Common myeloid progenitor, CD34-positive (primary cell): ENCODE results near the gene MON2.

Experiments
- CTCF ChIA-PET: fragments of 350-600 bp; sonication (Branson Sonifier 250); formaldehyde crosslinking; loops from one replicate; lab custom pipeline; 2021; ENCODE audit warnings: antibody characterized with exemption; lab: Charles Lee
- POLR2A ChIA-PET: fragments of 350-600 bp; sonication (Branson Sonifier 250); formaldehyde crosslinking; loops from one replicate; lab custom pipeline; 2021; ENCODE audit warnings: antibody characterized with exemption; lab: Charles Lee
- DNase-seq, 3 donors: peaks; one replicate each; pipeline versions ENCODE4 v3.0.0 to v3.0.0-alpha.2; 2013
- H3K27ac ChIP-seq, 2 experiments: 1 replicate in 1 of 2; 2 replicates in 1 of 2; pipeline ENCODE4 v1.7.0; 2013; ENCODE audit warnings: inconsistent platforms in 2 of 2, low read length in 2 of 2, mild to moderate bottlenecking in 2 of 2, low read depth in 1 of 2, moderate library complexity in 1 of 2; ENCODE audit not compliant: severe bottlenecking in 2 of 2, insufficient read depth in 1 of 2, poor library complexity in 1 of 2
- H3K27me3 ChIP-seq, 5 experiments: replicated peaks in 2 of 5; 1 replicate in 3 of 5; 2 replicates in 2 of 5; pipeline versions ENCODE4 v1.6.1 to v1.7.0; 2013; ENCODE audit warnings: low read length in 4 of 5, mild to moderate bottlenecking in 2 of 5, moderate library complexity in 2 of 5, inconsistent platforms in 1 of 5; ENCODE audit not compliant: insufficient read depth in 5 of 5, control insufficient read depth in 4 of 5
- H3K36me3 ChIP-seq, 4 experiments: 1 replicate in 2 of 4; 2 replicates in 2 of 4; pipeline versions ENCODE4 v1.6.1 to v1.7.0; 2013; ENCODE audit warnings: low read length in 3 of 4, control low read depth in 1 of 4, mild to moderate bottlenecking in 1 of 4; ENCODE audit not compliant: control insufficient read depth in 4 of 4, insufficient read depth in 4 of 4
- H3K4me1 ChIP-seq, 4 experiments: 1 replicate in 3 of 4; 2 replicates in 1 of 4; pipeline versions ENCODE4 v1.6.1 to v1.7.1; 2013; ENCODE audit warnings: low read length in 3 of 4, mild to moderate bottlenecking in 3 of 4, control low read depth in 1 of 4, inconsistent platforms in 1 of 4, moderate library complexity in 1 of 4; ENCODE audit not compliant: control insufficient read depth in 4 of 4, insufficient read depth in 4 of 4; ENCODE audit errors: control extremely low read depth in 1 of 4
- H3K4me3 ChIP-seq, 7 experiments: 1 replicate in 4 of 7; 2 replicates in 3 of 7; pipeline versions ENCODE4 v1.5.1 to v1.7.0; 2013; ENCODE audit warnings: mild to moderate bottlenecking in 7 of 7, low read length in 6 of 7, moderate library complexity in 6 of 7, inconsistent platforms in 2 of 7, low read depth in 2 of 7, control low read depth in 1 of 7; ENCODE audit not compliant: insufficient read depth in 4 of 7, control insufficient read depth in 1 of 7; ENCODE audit errors: extremely low read depth in 1 of 7
- H3K9me3 ChIP-seq, 5 experiments: 1 replicate in 4 of 5; 2 replicates in 1 of 5; pipeline versions ENCODE4 v1.6.1 to v1.7.1; 2013; ENCODE audit warnings: low read length in 4 of 5, mild to moderate bottlenecking in 2 of 5, inconsistent platforms in 1 of 5, low read depth in 1 of 5, moderate library complexity in 1 of 5; ENCODE audit not compliant: control insufficient read depth in 4 of 5, insufficient read depth in 2 of 5; ENCODE audit errors: control extremely low read depth in 1 of 5
- WGBS: methylation state at CpG from one replicate; pipeline ENCODE4 v1.1.5; 2013; ENCODE audit not compliant: insufficient coverage; 5-methylcytosine and 5-hydroxymethylcytosine counted together

MON2 gene

DNA sequence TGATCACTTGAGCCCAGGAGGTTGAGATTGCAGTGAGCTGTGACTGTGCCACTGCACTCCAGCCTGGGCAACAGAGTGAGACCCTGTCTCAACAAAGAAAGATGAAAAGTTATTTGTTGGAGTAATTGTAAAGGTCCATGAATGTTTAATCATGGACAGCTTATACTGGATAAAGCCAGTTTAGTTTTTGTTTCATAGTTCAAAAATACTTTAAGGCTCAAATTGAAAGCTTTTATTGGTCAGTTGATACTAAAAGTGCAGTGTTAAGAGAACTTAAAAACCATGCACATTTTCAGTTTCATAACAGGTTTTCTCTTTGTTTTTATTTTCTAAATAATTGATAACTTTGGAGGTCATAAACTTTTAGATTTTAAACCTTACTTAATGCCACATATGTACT, 108.4 kb downstream of the MON2 start:
- Histone ChIP-seq H3K4me1 (no peaks in the 10 kb centered on the region), H3K27ac (no peak overlapping the region), H3K9me3 (no peaks in the 10 kb centered on the region), H3K27me3 (no peaks in the 10 kb centered on the region), H3K4me3 (no peak overlapping the region), H3K36me3 (peaks cover 3 to 18% (median 12%) of the 10 kb centered on the region in 4 experiments)
- ChIA-PET CTCF (interaction anchor here (1.0 to 1.8 kb wide), 6 partner anchors 31 to 225 kb away, joined by 3 to 5 read pairs (median 4); no protein-coding TSS in a partner anchor), POLR2A (no interaction called here)
- DNase-seq: no peak

DNA sequence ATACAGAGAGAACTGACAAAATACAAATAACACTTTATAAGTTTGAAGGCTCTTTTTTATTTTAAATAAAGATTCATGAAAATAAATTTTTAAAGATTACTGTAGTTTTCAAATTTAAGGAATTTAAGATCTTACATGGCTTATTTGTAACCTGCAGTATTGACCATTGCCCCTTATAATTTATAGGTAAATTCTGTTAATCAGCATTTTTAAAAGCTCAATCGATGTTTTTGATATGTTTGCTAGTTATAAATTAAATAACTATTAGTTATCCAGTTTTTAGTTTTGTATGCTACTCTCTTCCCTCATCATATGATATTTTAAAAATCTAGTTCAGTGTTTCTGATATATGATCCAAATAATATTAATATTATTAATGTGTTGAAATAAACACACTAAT, 109.9 kb downstream of the MON2 start:
- H3K27me3 ChIP-seq: no peaks in the 10 kb centered on the region
- POLR2A ChIA-PET: no interaction called here
- H3K36me3 ChIP-seq: peaks cover 3 to 9% (median 8%) of the 10 kb centered on the region in 4 experiments
- no peaks in the 10 kb centered on the region for H3K9me3 ChIP-seq
- no peak overlapping the region for H3K4me3 ChIP-seq
- DNase-seq: no peak
- no peak overlapping the region for H3K27ac ChIP-seq
- CTCF ChIA-PET: interaction anchor here (0.9 to 11.6 kb wide), 4 partner anchors 10 to 494 kb away, joined by 3 to 165 read pairs (median 4); no protein-coding TSS in a partner anchor
- no CpG with 5 or more reads among the region's 1 CpG for WGBS
- no peaks in the 10 kb centered on the region for H3K4me1 ChIP-seq

DNA sequence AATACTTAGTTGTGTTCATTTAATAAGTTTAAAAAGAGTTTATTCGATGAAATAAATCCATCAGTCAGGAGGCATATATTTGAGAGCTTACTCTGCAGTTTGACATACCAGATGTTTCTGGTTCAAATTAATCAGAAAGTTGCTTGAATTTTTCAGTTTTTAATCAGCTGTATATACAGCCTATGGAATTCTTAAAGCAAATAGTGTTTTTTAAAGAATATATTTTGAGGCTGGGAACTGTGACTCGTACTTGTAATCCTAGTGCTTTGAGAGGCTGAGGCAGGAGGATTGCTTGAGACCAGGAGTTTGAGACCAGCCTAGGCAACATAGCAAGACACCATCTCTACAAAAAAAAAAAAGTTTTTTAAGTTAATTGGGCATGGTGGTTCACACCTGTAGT, 112.1 kb downstream of the MON2 start:
- POLR2A ChIA-PET: no interaction called here
- peaks cover 3 to 7% (median 4%) of the 10 kb centered on the region in 4 experiments for H3K36me3 ChIP-seq
- no peak overlapping the region for H3K27ac ChIP-seq
- no peaks in the 10 kb centered on the region for H3K27me3 ChIP-seq
- no peak for DNase-seq
- no peaks in the 10 kb centered on the region for H3K9me3 ChIP-seq
- CTCF ChIA-PET: interaction anchor here (0.6 to 11.6 kb wide), 5 partner anchors 142 to 405 kb away, joined by 3 to 165 read pairs (median 4); no protein-coding TSS in a partner anchor
- peaks cover 0 to 15% (median 11%) of the 10 kb centered on the region in 4 experiments for H3K4me1 ChIP-seq
- no peak overlapping the region for H3K4me3 ChIP-seq
- WGBS: 86% methylated on average over 1 of the region's 2 CpGs

DNA sequence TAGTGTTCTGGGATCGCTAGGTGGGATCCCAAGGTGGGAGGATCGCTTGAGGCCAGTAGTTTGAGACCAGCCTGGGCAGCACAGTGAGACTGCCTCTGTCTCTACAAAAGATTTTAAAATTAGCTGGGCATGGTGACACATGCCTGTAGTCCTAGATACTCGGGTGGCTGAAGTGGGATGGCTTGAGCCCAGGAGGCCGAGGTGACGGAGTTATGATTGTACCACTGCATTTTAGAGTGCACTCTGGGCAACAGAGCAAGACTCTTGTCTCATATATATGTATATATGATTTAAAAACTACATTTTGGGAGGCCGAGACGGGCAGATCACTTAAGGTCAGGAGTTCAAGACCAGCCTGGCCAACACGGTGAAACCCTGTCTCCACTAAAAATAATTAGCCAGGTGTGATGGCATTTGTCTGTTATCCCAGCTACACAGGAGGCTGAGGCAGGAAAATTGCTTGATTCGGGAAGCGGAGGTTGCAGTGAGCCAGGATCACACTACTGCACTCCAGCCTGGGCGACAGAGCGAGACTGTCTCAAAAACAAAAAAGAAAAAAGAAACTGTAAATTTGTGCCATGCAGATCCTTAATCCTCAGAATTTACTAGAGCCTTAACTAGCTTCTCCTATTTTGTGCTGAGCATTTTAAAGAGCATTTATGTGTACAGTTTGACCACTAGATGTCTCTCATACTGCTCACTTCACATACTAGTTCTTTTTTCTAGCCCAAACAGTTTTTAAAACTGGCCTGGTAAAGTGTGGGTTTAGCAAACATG, 114.8 kb downstream of the MON2 start:
- POLR2A ChIA-PET: interaction anchor here (1.6 kb wide), 1 partner anchor 22 kb away, joined by 5 read pairs; no protein-coding TSS in a partner anchor
- H3K4me1 ChIP-seq: peaks cover 0 to 15% (median 11%) of the 10 kb centered on the region in 4 experiments
- H3K36me3 ChIP-seq: peaks cover 0 to 11% (median 7%) of the 10 kb centered on the region in 4 experiments
- no peaks in the 10 kb centered on the region for H3K27me3 ChIP-seq
- H3K9me3 ChIP-seq: no peaks in the 10 kb centered on the region
- DNase-seq: peak; percentile 77 to 86 (median 84)
- H3K4me3 ChIP-seq: no peak overlapping the region
- 96% methylated on average over 9 of the region's 12 CpGs for WGBS
- H3K27ac ChIP-seq: no peak overlapping the region
- CTCF ChIA-PET: interaction anchor here (0.6 to 11.6 kb wide), 15 partner anchors 9 to 490 kb away, joined by 3 to 165 read pairs (median 6); no protein-coding TSS in a partner anchor

DNA sequence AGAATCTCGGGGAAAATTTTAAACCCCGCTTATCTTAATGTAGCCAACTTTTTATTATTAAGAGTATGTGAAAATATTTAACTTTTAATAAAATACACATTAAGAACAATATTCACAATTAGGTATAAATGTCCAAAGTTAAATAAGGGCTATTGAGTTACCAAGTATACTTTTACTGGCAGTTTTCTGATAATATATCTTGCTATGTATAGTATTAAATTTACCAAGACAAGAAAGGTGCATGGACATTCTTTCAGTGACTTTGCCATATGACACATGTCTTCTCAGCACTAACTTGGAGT, 115.4 kb downstream of the MON2 start:
- ChIA-PET POLR2A (interaction anchor here (1.6 kb wide), 1 partner anchor 21 kb away, joined by 5 read pairs; no protein-coding TSS in a partner anchor), CTCF (interaction anchor here (1.0 to 11.6 kb wide), 13 partner anchors 9 to 490 kb away, joined by 4 to 165 read pairs (median 7); no protein-coding TSS in a partner anchor)
- Histone ChIP-seq H3K27me3 (no peaks in the 10 kb centered on the region), H3K9me3 (no peaks in the 10 kb centered on the region), H3K4me1 (peaks cover 0 to 15% (median 11%) of the 10 kb centered on the region in 4 experiments), H3K27ac (no peak overlapping the region), H3K36me3 (peaks cover 2 to 12% (median 8%) of the 10 kb centered on the region in 4 experiments), H3K4me3 (no peak overlapping the region)
- no CpG with 5 or more reads among the region's 2 CpGs for WGBS
- no peak for DNase-seq

DNA sequence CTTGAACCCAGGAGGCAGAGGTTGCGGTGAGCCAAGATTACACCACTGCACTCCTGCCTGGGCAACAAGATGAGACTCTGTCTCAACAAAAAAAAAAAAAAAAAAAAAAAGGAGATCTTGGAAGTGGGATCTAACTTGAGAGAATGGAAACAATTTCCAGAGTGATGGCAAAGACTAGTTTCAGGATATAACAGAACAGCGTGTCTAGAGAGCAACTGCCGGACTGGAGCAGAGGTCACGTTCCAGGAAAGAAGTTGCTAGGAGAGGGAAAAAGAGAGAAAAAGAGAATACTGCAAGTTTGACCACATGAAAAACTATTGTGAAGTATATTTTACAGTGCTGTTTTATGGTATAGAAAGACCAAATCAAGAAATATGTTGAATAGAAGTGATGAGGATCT, 118.0 kb downstream of the MON2 start:
- Histone ChIP-seq H3K27me3 (no peaks in the 10 kb centered on the region), H3K4me3 (no peak overlapping the region), H3K27ac (no peak overlapping the region), H3K4me1 (peaks cover 0 to 15% (median 11%) of the 10 kb centered on the region in 4 experiments), H3K36me3 (peaks cover 4 to 18% (median 12%) of the 10 kb centered on the region in 4 experiments), H3K9me3 (no peaks in the 10 kb centered on the region)
- POLR2A ChIA-PET: no interaction called here
- CTCF ChIA-PET: interaction anchor here (1.2 to 11.6 kb wide), 4 partner anchors 8 to 213 kb away, joined by 3 to 165 read pairs (median 14); no protein-coding TSS in a partner anchor
- DNase-seq: no peak
- WGBS: 98% methylated on average over 3 of the region's 4 CpGs

DNA sequence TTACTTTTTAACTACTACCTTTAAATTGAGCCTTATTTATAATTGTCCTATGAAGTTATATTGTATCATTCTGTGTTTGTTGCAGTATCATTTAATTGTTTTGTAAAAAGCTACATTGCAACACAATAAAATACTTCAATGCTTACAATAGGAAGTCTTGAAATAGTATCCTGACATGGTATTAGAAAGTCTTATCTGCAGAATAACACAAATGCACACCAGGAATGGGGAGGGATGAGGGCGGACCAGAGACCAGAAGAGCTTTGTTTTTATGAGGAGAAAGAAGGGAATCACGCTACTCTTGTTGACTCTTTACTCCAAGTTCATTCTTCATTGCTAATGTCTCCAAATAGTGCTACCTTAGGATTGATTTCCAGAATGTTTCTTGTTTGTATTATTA, 120.2 kb downstream of the MON2 start:
- Histone ChIP-seq H3K27me3 (no peaks in the 10 kb centered on the region), H3K4me1 (peaks cover 0 to 15% (median 11%) of the 10 kb centered on the region in 4 experiments), H3K9me3 (no peaks in the 10 kb centered on the region), H3K36me3 (peaks cover 4 to 21% (median 14%) of the 10 kb centered on the region in 4 experiments), H3K4me3 (no peak overlapping the region), H3K27ac (no peak overlapping the region)
- 100% methylated on average over 1 of the region's 2 CpGs for WGBS
- ChIA-PET POLR2A (no interaction called here), CTCF (interaction anchor here (0.9 to 11.6 kb wide), 4 partner anchors 10 to 247 kb away, joined by 3 to 165 read pairs (median 4); no protein-coding TSS in a partner anchor)
- DNase-seq: no peak
